Neural cell (in vitro differentiated cells): ENCODE results near the gene RUNX3. TPM values are rescaled to one million over a fixed set of nuclear protein-coding genes. Genes with fewer than 3 reads are reported as not detected.

Source experiments
- H2AFZ ChIP-seq: fragments of 200-600, 300-800 bp; sonication (generic), shearing (Covaris generic); 2 replicates; pipeline ENCODE4 v1.6.0; 2014; ENCODE audit warnings: low read depth, mild to moderate bottlenecking, antibody characterized with exemption, low read length, moderate library complexity
- H3F3A ChIP-seq: fragments of 200-600 bp; shearing (Covaris generic); 2 replicates; pipeline ENCODE4 v1.6.1; 2016; ENCODE audit warnings: mild to moderate bottlenecking, moderate library complexity, mixed read lengths, antibody characterized with exemption, low read length; ENCODE audit not compliant: insufficient read depth, poor library complexity, severe bottlenecking
- H3K27ac ChIP-seq: fragments of 200-600, 300-800 bp; sonication (generic), shearing (Covaris generic); 2 replicates; pipeline ENCODE4 v1.5.1; 2014; ENCODE audit warnings: mild to moderate bottlenecking, low read length, moderate library complexity
- H3K27me3 ChIP-seq: fragments of 300-800, 200-600 bp; sonication (generic), shearing (Covaris generic); 2 replicates; pipeline ENCODE4 v1.6.0; 2014; ENCODE audit warnings: mild to moderate bottlenecking, low read depth, low read length, moderate library complexity; ENCODE audit not compliant: insufficient read depth
- H3K36me3 ChIP-seq: fragments of 300-800, 200-600 bp; sonication (generic), shearing (Covaris generic); 2 replicates; pipeline ENCODE4 v1.5.1; 2014; ENCODE audit warnings: mild to moderate bottlenecking, antibody characterized with exemption, low read length, moderate library complexity; ENCODE audit not compliant: insufficient read depth
- H3K4me2 ChIP-seq: fragments of 300-800, 200-600 bp; sonication (generic), shearing (Covaris generic); 2 replicates; pipeline ENCODE4 v1.6.0; 2014; ENCODE audit warnings: mild to moderate bottlenecking, low read length
- H3K4me3 ChIP-seq: fragments of 300-800, 200-600 bp; sonication (generic), shearing (Covaris generic); 2 replicates; pipeline ENCODE4 v1.5.1; 2014; ENCODE audit warnings: mild to moderate bottlenecking, low read length, moderate library complexity
- H3K79me2 ChIP-seq: fragments of 200-600 bp; shearing (Covaris generic); replicated peaks from 2 replicates; pipeline ENCODE4 v1.6.0; 2014; ENCODE audit warnings: mild to moderate bottlenecking, low read length, moderate library complexity; ENCODE audit not compliant: insufficient read depth
- H3K9ac ChIP-seq: fragments of 300-800, 200-600 bp; sonication (generic), shearing (Covaris generic); 2 replicates; pipeline ENCODE4 v1.6.1; 2016; ENCODE audit warnings: mild to moderate bottlenecking, low read length, mixed read lengths
- H3K9me2 ChIP-seq: fragments of 200-600 bp; shearing (Covaris generic); 2 replicates; pipeline ENCODE4 v1.6.1; 2016; ENCODE audit warnings: mild to moderate bottlenecking, low read length, mixed read lengths; ENCODE audit not compliant: insufficient read depth
- H3K9me3 ChIP-seq: fragments of 200-600, 300-800 bp; sonication (generic), shearing (Covaris generic); 2 replicates; pipeline ENCODE4 v1.6.1; 2016; ENCODE audit warnings: mild to moderate bottlenecking, mixed run types, low read length, moderate library complexity, mixed read lengths
- H4K20me1 ChIP-seq: fragments of 200-600 bp; shearing (Covaris generic); 2 replicates; pipeline ENCODE4 v1.6.1; 2016; ENCODE audit warnings: mild to moderate bottlenecking, mixed run types; ENCODE audit not compliant: insufficient read depth
- EP300 ChIP-seq: fragments of 450-650 bp; conservative IDR thresholded peaks from 2 replicates; pipeline ENCODE4 v1.6.1; 2014; ENCODE audit warnings: antibody characterized with exemption, mild to moderate bottlenecking, moderate library complexity; ENCODE audit not compliant: poor library complexity, severe bottlenecking
- EZH2 ChIP-seq: fragments of 200-600, 300-800 bp; shearing (Covaris generic), sonication (generic); IDR thresholded peaks from 2 replicates; pipeline ENCODE4 v1.6.1; 2014; ENCODE audit warnings: antibody characterized with exemption, low read length, borderline replicate concordance, mild to moderate bottlenecking; ENCODE audit not compliant: insufficient read depth, poor library complexity, severe bottlenecking
- MXI1 ChIP-seq: fragments of 450-650 bp; conservative IDR thresholded peaks from 2 replicates; pipeline ENCODE4 v1.6.1; 2014; ENCODE audit warnings: antibody characterized with exemption, mild to moderate bottlenecking; ENCODE audit not compliant: poor library complexity, severe bottlenecking
- RAD21 ChIP-seq: fragments of 450-650 bp; conservative IDR thresholded peaks from 2 replicates; pipeline ENCODE4 v1.6.1; 2014; ENCODE audit warnings: antibody characterized with exemption, mild to moderate bottlenecking, moderate library complexity
- TAF1 ChIP-seq: IDR thresholded peaks from 2 replicates; pipeline ENCODE4 v1.6.1; 2012; ENCODE audit warnings: low read depth
- polyA plus RNA-seq: library from polyadenylated mRNA; depleted of rRNA; stranded (reverse); fragments of >200 nt; gene quantifications from 2 replicates; pipeline ENCODE4 v1.2.3, GENCODE V29; 2014
- TF ChIP-seq, protein P1 (sequence below): IDR thresholded peaks from 2 replicates; pipeline ENCODE4 v1.6.1; 2012; ENCODE audit warnings: borderline replicate concordance

The RUNX3 gene
- polyA plus RNA-seq, 1 donor from 2014 or later = not detected

DNA sequence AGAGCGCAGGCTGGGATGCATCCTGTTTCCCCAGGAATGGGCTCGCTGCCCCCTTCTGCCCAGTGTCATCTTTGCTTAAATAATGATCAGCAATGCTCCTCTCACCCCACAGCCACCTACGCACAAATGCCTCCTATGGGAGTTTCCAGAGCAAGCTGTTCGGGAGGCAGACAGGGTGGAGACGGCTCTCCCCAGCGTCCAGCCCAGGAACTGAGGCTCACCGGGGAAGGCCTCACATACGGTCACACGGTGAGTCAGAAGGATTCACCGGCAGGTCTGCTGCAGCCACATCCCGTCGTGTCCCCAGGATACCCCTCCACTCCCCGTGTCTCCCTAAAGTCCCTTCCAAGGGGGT is 40.3 kb upstream of the RUNX3 start:
- Histone ChIP-seq H3K9ac (no peak overlapping the region), H3K27ac (no peak overlapping the region), H3K4me3 (no peak overlapping the region), H3K36me3 (no peaks in the 10 kb centered on the region), H3K9me2 (no peaks in the 10 kb centered on the region), H2AFZ (no peak overlapping the region), H3K4me2 (no peak overlapping the region), H3K79me2 (no peaks in the 10 kb centered on the region), H3K9me3 (no peaks in the 10 kb centered on the region), H4K20me1 (no peaks in the 10 kb centered on the region), H3F3A (no peaks in the 10 kb centered on the region), H3K27me3 (no peaks in the 10 kb centered on the region)
- TF ChIP-seq RAD21 = no peak

DNA sequence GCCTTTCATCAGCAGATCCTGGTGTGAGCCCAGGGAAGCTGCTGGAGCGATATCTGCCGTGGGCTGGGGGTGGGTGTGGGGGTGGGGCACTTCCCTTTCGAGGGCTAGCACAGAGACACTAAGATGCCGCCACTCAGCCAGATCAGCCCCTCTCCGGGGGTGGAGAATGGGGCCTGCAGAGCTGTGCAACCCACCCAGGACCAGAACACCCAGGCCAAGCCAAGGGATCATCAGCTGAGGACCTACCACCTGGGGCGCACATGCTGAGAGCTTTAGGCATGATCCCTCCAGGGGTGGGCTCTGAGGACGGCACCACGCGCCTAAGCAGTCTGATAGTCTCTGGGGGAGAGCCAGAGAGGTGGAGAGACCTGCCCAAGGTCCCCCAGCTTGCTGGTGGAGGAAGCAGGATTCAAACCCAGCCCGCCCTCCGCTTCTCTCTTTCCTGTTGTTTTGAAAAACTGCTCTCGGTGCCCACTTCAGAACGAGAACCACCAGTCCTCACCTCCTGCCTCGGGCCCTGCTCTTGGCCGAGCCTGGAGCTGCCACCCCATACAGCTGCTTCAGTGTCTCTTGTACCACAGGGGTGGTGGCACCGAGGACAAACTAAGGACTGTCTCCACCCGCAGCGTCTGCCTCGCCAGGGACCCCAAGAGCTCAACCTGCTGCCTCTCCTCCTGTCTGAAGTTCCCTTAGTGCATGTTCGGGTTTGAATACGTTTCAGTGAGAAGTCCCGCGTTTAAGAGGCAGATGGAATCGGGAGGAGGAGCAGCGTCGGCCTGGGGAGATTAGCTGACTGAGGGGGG is 39.7 kb upstream of the RUNX3 start:
- Histone ChIP-seq H3K79me2 (no peaks in the 10 kb centered on the region), H3K9me2 (no peaks in the 10 kb centered on the region), H3K27me3 (no peaks in the 10 kb centered on the region), H3K4me2 (no peak overlapping the region), H3K36me3 (no peaks in the 10 kb centered on the region), H3F3A (no peaks in the 10 kb centered on the region), H3K9ac (no peak overlapping the region), H4K20me1 (no peaks in the 10 kb centered on the region), H2AFZ (no peak overlapping the region), H3K4me3 (no peak overlapping the region), H3K9me3 (no peaks in the 10 kb centered on the region), H3K27ac (no peak overlapping the region)
- TF ChIP-seq TAF1 (no peak), EP300 (no peak)

DNA sequence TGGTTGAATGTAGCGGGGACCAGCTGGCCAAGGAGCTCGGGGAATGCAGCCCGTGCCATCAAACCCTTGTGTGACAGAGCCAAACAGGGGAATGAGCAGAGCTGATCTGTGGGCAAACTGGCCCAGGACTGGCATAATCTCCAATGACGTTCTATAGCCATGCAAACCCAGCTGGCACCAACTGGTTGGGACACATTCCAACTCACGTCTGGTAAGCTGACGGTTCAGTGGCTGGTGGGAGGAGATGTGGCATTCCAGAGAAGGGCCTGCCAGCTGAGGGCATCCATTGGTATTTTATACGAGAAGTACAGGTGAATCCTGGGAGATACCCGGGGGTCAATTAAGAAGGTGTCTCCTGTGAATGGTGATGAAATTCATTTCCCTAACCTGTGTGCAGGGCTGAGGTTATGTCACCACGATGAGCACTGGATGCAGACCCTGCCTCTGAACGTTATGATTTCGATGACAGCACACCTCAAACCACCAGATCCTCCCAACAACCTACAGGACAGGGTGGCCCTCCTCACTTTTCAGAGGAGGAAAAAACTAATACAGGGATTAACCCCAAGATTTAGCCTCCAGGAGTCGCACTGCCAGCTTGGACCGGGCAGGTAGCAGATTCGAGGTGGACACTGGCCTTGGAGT is 39.0 kb upstream of the RUNX3 start:
- Histone ChIP-seq H3K27ac (no peak overlapping the region), H3K4me2 (no peak overlapping the region), H3K4me3 (no peak overlapping the region), H3K36me3 (no peaks in the 10 kb centered on the region), H2AFZ (no peak overlapping the region), H3K9ac (no peak overlapping the region), H3K79me2 (no peaks in the 10 kb centered on the region), H3K9me2 (no peaks in the 10 kb centered on the region), H4K20me1 (no peaks in the 10 kb centered on the region), H3K27me3 (no peaks in the 10 kb centered on the region), H3K9me3 (no peaks in the 10 kb centered on the region), H3F3A (no peaks in the 10 kb centered on the region)
- TF ChIP-seq TAF1 (no peak), RAD21 (no peak), EP300 (no peak), EZH2 (no peak)

DNA sequence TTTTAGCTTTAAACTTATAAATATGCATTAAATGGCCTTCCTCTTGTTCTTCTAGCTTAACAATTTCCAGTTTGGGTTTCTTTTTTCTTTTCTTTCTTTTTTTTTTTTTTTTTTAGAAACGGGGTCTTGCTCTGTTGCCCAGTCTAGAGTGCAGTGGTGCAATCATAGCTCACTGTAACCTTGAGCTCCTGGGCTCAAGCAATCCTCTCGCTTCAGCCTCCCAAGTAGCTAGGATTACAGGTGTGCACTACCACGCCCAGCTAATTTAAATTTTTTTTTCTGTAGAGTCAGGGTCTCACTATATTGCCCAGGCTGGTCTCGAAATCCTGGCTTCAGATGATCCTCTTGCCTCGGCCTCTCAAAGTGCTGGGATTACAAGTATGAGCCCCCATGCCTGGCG is 37.9 kb upstream of the RUNX3 start:
- H3K9me3 ChIP-seq = no peaks in the 10 kb centered on the region
- H3F3A ChIP-seq = no peaks in the 10 kb centered on the region
- no peak overlapping the region for H3K27ac ChIP-seq
- TF ChIP-seq, protein P1, sequence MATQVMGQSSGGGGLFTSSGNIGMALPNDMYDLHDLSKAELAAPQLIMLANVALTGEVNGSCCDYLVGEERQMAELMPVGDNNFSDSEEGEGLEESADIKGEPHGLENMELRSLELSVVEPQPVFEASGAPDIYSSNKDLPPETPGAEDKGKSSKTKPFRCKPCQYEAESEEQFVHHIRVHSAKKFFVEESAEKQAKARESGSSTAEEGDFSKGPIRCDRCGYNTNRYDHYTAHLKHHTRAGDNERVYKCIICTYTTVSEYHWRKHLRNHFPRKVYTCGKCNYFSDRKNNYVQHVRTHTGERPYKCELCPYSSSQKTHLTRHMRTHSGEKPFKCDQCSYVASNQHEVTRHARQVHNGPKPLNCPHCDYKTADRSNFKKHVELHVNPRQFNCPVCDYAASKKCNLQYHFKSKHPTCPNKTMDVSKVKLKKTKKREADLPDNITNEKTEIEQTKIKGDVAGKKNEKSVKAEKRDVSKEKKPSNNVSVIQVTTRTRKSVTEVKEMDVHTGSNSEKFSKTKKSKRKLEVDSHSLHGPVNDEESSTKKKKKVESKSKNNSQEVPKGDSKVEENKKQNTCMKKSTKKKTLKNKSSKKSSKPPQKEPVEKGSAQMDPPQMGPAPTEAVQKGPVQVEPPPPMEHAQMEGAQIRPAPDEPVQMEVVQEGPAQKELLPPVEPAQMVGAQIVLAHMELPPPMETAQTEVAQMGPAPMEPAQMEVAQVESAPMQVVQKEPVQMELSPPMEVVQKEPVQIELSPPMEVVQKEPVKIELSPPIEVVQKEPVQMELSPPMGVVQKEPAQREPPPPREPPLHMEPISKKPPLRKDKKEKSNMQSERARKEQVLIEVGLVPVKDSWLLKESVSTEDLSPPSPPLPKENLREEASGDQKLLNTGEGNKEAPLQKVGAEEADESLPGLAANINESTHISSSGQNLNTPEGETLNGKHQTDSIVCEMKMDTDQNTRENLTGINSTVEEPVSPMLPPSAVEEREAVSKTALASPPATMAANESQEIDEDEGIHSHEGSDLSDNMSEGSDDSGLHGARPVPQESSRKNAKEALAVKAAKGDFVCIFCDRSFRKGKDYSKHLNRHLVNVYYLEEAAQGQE = no peak
- no peak for TF ChIP-seq MXI1
- no peaks in the 10 kb centered on the region for H3K27me3 ChIP-seq
- H3K36me3 ChIP-seq = no peaks in the 10 kb centered on the region
- no peaks in the 10 kb centered on the region for H3K9me2 ChIP-seq
- H3K9ac ChIP-seq = no peak overlapping the region
- no peak overlapping the region for H2AFZ ChIP-seq
- H3K4me2 ChIP-seq = no peak overlapping the region
- H3K79me2 ChIP-seq = no peaks in the 10 kb centered on the region
- H3K4me3 ChIP-seq = no peak overlapping the region
- H4K20me1 ChIP-seq = no peaks in the 10 kb centered on the region
